Thyroid gland (tissue), 4 donors: ENCODE measurements around the gene B4GALT5. TPM values are rescaled to one million over a fixed set of nuclear protein-coding genes. Genes with fewer than 3 reads are reported as not detected.
A peak's percentile ranks its signal among the peaks of the same experiment; 100 is the strongest.
"Not testable (repeated sequence)": the region's sequence is repeated elsewhere in the genome, so short reads cannot be mapped to it uniquely, and the experiment has no call there.

Source experiments
- DNase-seq, 2 donors: peaks; one replicate each; pipeline ENCODE4 v3.0.0-alpha.2; 2019
- H3K27ac ChIP-seq, 3 donors: fragments of 200-600 bp; sonication (generic); 1 replicate in 2 of 3; 2 replicates in 1 of 3; pipeline ENCODE4 v1.5.1; 2016 to 2019; ENCODE audit warnings: mild to moderate bottlenecking in 1 of 3, moderate library complexity in 1 of 3
- H3K27me3 ChIP-seq: fragments of 200-600 bp; sonication (generic); one replicate; pipeline ENCODE4 v1.5.1; 2019
- H3K36me3 ChIP-seq, 2 donors: fragments of 200-600 bp; sonication (generic); one replicate each; pipeline ENCODE4 v1.5.1; 2016 to 2019
- H3K4me1 ChIP-seq, 2 donors: fragments of 200-600 bp; sonication (generic); one replicate each; pipeline ENCODE4 v1.5.1; 2017 to 2019
- H3K4me3 ChIP-seq, 3 donors: fragments of 200-600 bp; sonication (generic); replicated peaks in 1 of 3; 1 replicate in 2 of 3; 2 replicates in 1 of 3; pipeline ENCODE4 v1.5.1; 2016; ENCODE audit warnings: mild to moderate bottlenecking in 1 of 3
- H3K9me3 ChIP-seq: fragments of 200-600 bp; sonication (generic); one replicate; pipeline ENCODE4 v1.5.1; 2017
- CTCF ChIP-seq, 6 experiments: fragments of 200-600 bp in 3 of 6; fragments of 450-650 bp in 3 of 6; sonication (generic) in 3 of 6; IDR thresholded peaks; one replicate each; pipeline ENCODE4 v1.5.1; 2016 to 2019; ENCODE audit warnings: antibody characterized with exemption in 6 of 6, mild to moderate bottlenecking in 2 of 6, inconsistent platforms in 1 of 6, moderate library complexity in 1 of 6
- POLR2A ChIP-seq, 2 donors: fragments of 450-650 bp; IDR thresholded peaks; one replicate each; pipeline ENCODE4 v1.6.1; 2017; ENCODE audit warnings: antibody characterized with exemption in 2 of 2, mild to moderate bottlenecking in 2 of 2, moderate library complexity in 1 of 2
- WGBS, 2 donors: methylation state at CpG; one replicate each; pipeline ENCODE4 v1.1.5; 2017; 5-methylcytosine and 5-hydroxymethylcytosine counted together
- intact Hi-C: fragments of 100-400 bp; cut with DNase I; formaldehyde crosslinking; loops from one replicate; pipeline ENCODE4 v1.15.1; 2023
- total RNA-seq, 4 donors: library from RNA; depleted of rRNA; stranded (reverse); fragments of >200 nt; gene quantifications; one replicate each; pipeline ENCODE4 v1.2.3, GENCODE V29; 2016

Gene B4GALT5
- total RNA-seq, 4 donors from 2014 or later: 11.5 to 22.2 (median 17.6) TPM

DNA sequence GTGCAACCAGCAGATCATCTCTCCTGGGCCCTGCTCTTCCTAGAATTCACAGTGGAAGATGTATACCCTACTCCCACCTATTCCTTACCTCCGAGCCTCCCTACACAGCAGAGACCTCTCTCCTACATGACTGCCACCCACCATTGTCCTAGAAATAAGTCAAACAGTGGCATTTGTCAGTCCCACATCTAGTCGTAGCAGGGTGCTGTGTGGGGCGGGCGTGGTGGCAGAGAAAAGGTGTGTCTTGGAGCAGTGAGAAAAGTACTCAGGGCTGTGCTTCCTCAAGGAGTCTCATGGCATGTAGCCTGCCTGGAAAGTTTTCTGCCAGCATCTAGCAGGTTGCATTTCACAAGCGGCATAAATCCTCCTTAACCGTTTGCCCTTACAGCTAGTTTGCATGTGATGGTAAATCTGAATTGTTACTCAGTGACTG, 86.3 kb downstream of the B4GALT5 start:
- Histone ChIP-seq H3K4me3 (no peak overlapping the region), H3K9me3 (no peaks in the 10 kb centered on the region), H3K36me3 (no peaks in the 10 kb centered on the region), H3K4me1 (peaks cover 0 to 14% of the 10 kb centered on the region in 2 donors), H3K27me3 (no peaks in the 10 kb centered on the region), H3K27ac (no peak overlapping the region)
- TF ChIP-seq CTCF (IDR thresholded peaks at IDR 0.05) (no peak), POLR2A (IDR thresholded peaks at IDR 0.05) (no peak)
- intact Hi-C loops: loop anchor here (10.0 kb wide), 1 partner anchor 87 kb away; the partner anchor contains the start of gene B4GALT5
- 61 to 73% methylated on average over 6 of the region's 6 CpGs for WGBS, 2 donors
- no peak for DNase-seq

- not testable (repeated sequence) for H3K36me3 ChIP-seq, H3K4me3 ChIP-seq, H3K27ac ChIP-seq, DNase-seq, H3K27me3 ChIP-seq, H3K4me1 ChIP-seq, H3K9me3 ChIP-seq
- 94 to 98% methylated on average over 10 of the region's 10 CpGs for WGBS, 2 donors
- intact Hi-C loops: loop anchor here (10.0 kb wide), 1 partner anchor 90 kb away; the partner anchor contains the start of gene B4GALT5
These were observed 88.7 kb downstream of the B4GALT5 start for GRCh38 chr20:49624988-49625387.

- WGBS, 2 donors: 77 to 86% methylated on average over 6 of the region's 6 CpGs
- H3K27ac ChIP-seq: no peak overlapping the region
- intact Hi-C loops: loop anchor here (10.0 kb wide), 1 partner anchor 90 kb away; the partner anchor contains the start of gene B4GALT5
- H3K9me3 ChIP-seq: no peaks in the 10 kb centered on the region
- H3K4me3 ChIP-seq: no peak overlapping the region
- TF ChIP-seq CTCF (IDR thresholded peaks at IDR 0.05): no peak
- no peak for TF ChIP-seq POLR2A (IDR thresholded peaks at IDR 0.05)
- H3K36me3 ChIP-seq: no peaks in the 10 kb centered on the region
- no peak for DNase-seq
- H3K27me3 ChIP-seq: no peaks in the 10 kb centered on the region
- peaks cover 0 to 4% of the 10 kb centered on the region in 2 donors for H3K4me1 ChIP-seq
These were observed 89.4 kb downstream of the B4GALT5 start for GRCh38 chr20:49624317-49624716.

GRCh38 chr20:49622243-49622642, 91.4 kb downstream of the B4GALT5 start:
- no peak for TF ChIP-seq POLR2A (IDR thresholded peaks at IDR 0.05)
- TF ChIP-seq CTCF (IDR thresholded peaks at IDR 0.05): no peak
- H3K9me3 ChIP-seq: no peaks in the 10 kb centered on the region
- no peak overlapping the region for H3K4me3 ChIP-seq
- H3K27ac ChIP-seq: no peak overlapping the region
- H3K27me3 ChIP-seq: no peaks in the 10 kb centered on the region
- no peak for DNase-seq
- intact Hi-C loops: loop anchor here (10.0 kb wide), 1 partner anchor 93 kb away; the partner anchor contains the start of gene B4GALT5
- H3K4me1 ChIP-seq: peaks cover 0 to 4% of the 10 kb centered on the region in 2 donors
- WGBS, 2 donors: 89 to 98% methylated on average over 1 of the region's 1 CpG
- H3K36me3 ChIP-seq: no peaks in the 10 kb centered on the region

DNA sequence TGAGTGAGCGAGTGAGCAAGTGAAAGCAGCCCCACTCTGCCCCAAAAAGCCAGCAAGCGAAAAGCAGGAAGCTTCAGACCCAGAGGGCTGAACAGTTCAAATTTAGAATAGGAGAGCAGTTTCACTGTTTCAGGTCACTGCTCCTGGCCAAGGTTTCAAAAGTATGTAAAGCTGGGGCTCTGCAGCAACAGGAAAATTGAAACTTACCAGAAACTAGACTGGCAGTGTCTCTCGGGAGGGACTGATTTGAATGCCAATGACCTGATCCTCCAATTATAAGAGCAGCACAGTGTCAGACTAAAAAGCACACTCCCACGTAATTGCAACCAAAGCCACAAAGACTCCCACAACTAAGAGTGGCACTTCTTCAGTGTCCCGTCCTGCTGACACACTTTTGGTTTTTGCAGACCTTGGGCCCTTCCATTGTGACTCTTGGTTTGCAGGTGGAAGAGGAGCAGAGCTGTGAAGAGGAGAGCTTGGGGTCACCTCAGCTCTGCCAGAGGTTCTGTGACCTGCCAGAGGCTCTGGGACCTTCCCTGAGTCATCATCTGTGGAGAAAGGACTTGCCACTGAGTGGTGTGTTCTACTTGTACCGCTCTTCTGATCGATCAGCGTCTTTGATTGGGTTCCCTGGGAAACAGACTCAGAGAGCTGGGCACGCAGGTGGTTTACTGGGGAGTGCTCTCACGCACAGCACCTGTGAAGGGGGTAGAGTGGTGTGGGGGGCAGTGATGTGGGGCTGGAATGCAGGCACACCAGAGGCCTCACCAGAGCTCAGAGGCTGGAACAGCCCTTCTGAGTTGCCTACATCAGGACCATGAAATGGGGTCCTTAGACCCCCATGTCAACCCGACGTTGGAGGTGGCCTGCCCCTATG, 93.1 kb downstream of the B4GALT5 start:
- Histone ChIP-seq H3K4me3 (no peak overlapping the region), H3K27ac (peak overlapping the region in 1 of 3 donors; percentile 35), H3K9me3 (no peaks in the 10 kb centered on the region), H3K27me3 (no peaks in the 10 kb centered on the region), H3K36me3 (no peaks in the 10 kb centered on the region), H3K4me1 (peaks cover 0 to 4% of the 10 kb centered on the region in 2 donors)
- no peak for DNase-seq
- TF ChIP-seq CTCF (IDR thresholded peaks at IDR 0.05) (no peak), POLR2A (IDR thresholded peaks at IDR 0.05) (no peak)
- WGBS, 2 donors: 64 to 67% methylated on average over 10 of the region's 12 CpGs
- intact Hi-C loops: loop anchor here (10.0 kb wide), 1 partner anchor 94 kb away; the partner anchor contains the start of gene B4GALT5
